Measurements from ENCODE around the gene DCHS2. TPM values are rescaled to one million over a fixed set of nuclear protein-coding genes. Genes with fewer than 3 reads are reported as not detected.

The DCHS2 gene
- total and polyA plus RNA-seq, 2 experiments from 2014 or later = 0.21 to 7.6 TPM

- TF ChIP-seq ZNF462 (CRISPR knock-in tag; IDR thresholded peaks at IDR 0.05) = no peak
- TF ChIP-seq POLR2AphosphoS5 (IDR thresholded peaks at IDR 0.05; ENCODE audit: low read depth) = no peak
- TF ChIP-seq CREB1 (CRISPR knock-in tag; IDR thresholded peaks at IDR 0.05; ENCODE audit: low read depth) = no peak
- no peak for TF ChIP-seq EZH2phosphoT487 (IDR thresholded peaks at IDR 0.05; ENCODE audit: unreplicated experiment)
- no peak for TF ChIP-seq STAT1 (IDR thresholded peaks at IDR 0.05; ENCODE audit: unreplicated experiment)
- no peak for TF ChIP-seq ZNF114 (CRISPR knock-in tag; IDR thresholded peaks at IDR 0.05)
- no peak for TF ChIP-seq ZNF331 (CRISPR knock-in tag; IDR thresholded peaks at IDR 0.05; ENCODE audit: low read depth)
Observed at GRCh38 chr4:154528869-154529268, 37.3 kb upstream of the DCHS2 start (continued).

GRCh38 chr4:154527308-154527707 is 35.7 kb upstream of the DCHS2 start:
- Histone ChIP-seq H2AFZ (no peak overlapping the region), H3F3A (replicated peaks; ENCODE audit: low read depth) (no peaks in the 10 kb centered on the region), H3K4me2 (no peak overlapping the region), H3K27me3 (ENCODE audit: insufficient read depth) (no peaks in the 10 kb centered on the region), H3K36me3 (ENCODE audit: insufficient read depth) (no peaks in the 10 kb centered on the region), H3K27ac (ENCODE audit: low read depth) (no peak overlapping the region), H3K79me2 (replicated peaks; ENCODE audit: insufficient read depth) (no peaks in the 10 kb centered on the region), H3K9me2 (ENCODE audit: insufficient read depth) (no peaks in the 10 kb centered on the region), H3K4me3 (no peak overlapping the region), H4K20me1 (replicated peaks; ENCODE audit: insufficient read depth) (no peaks in the 10 kb centered on the region), H3K4me1 (ENCODE audit: insufficient read depth) (no peaks in the 10 kb centered on the region)
- peaks cover 2% of the 10 kb centered on the region for H3K27me3 Mint-ChIP-seq (ENCODE audit: insufficient read depth, low read depth, poor library complexity)
- H3K4me3 Mint-ChIP-seq = no peak overlapping the region
- no peaks in the 10 kb centered on the region for H3K9me3 Mint-ChIP-seq
- no peaks in the 10 kb centered on the region for H3K36me3 Mint-ChIP-seq (ENCODE audit: low read depth)
- no peak overlapping the region for H3K27ac Mint-ChIP-seq
- ATAC-seq (peak; percentile 65; the same call in 2 of the 3 replicates), DNase-seq (ENCODE audit: low spot score) (peak; percentile 59)
- H3K4me1 Mint-ChIP-seq = peaks cover 13% of the 10 kb centered on the region
- TF ChIP-seq STAT1 (IDR thresholded peaks at IDR 0.05; ENCODE audit: unreplicated experiment) = no peak
- no peak for TF ChIP-seq NANOG (IDR thresholded peaks at IDR 0.05; ENCODE audit: borderline replicate concordance)
- TF ChIP-seq JUNB (IDR thresholded peaks at IDR 0.05; ENCODE audit: unreplicated experiment) = no peak
- no peak for TF ChIP-seq EZH2 (IDR thresholded peaks at IDR 0.05; ENCODE audit: low read depth, unreplicated experiment)
- no peak for TF ChIP-seq REST (IDR thresholded peaks at IDR 0.05; ENCODE audit: unreplicated experiment)
- no peak for TF ChIP-seq POLR2AphosphoS5 (IDR thresholded peaks at IDR 0.05; ENCODE audit: low read depth)
- TF ChIP-seq ETS1 (IDR thresholded peaks at IDR 0.05) = no peak
- TF ChIP-seq EZH2phosphoT487 (IDR thresholded peaks at IDR 0.05; ENCODE audit: unreplicated experiment) = no peak
- TF ChIP-seq CREB1 (CRISPR knock-in tag; IDR thresholded peaks at IDR 0.05; ENCODE audit: low read depth) = no peak

Measured in GM23338 (cell line).